HCT116 (cell line): ENCODE results near the gene FGF6. TPM values are rescaled to one million over a fixed set of nuclear protein-coding genes. Genes with fewer than 3 reads are reported as not detected.

Source experiments
- ATAC-seq: fragments of 200-7000 bp; cut with Tn5 transposase; 2 replicates; pipeline ENCODE4 v1.9.1; 2020; ENCODE audit warnings: mild to moderate bottlenecking, moderate library complexity
- BruUV-seq: library from RNA; stranded (reverse); fragments of 400-500 nt; replicated peaks from 2 replicates; lab custom pipeline; 2021; lab: Mats Ljungman, UMichigan
- CTCF ChIA-PET: fragments of 300-600 bp; sonication (Branson Sonifier 250); formaldehyde crosslinking; loops from one replicate; lab custom pipeline; 2021; ENCODE audit warnings: antibody characterized with exemption; lab: Charles Lee
- POLR2A ChIA-PET: fragments of 300-600, 350-600 bp; sonication (Branson Sonifier 250); formaldehyde crosslinking; loops from one replicate; lab custom pipeline; 2021; ENCODE audit warnings: antibody characterized with exemption; lab: Charles Lee
- RAD21 ChIA-PET, 2 experiments: fragments of 300-600 bp; sonication (Branson Sonifier 250); formaldehyde crosslinking; loops; one replicate each; lab custom pipeline; 2023; ENCODE audit warnings: low total read pairs in 2 of 2; ENCODE audit not compliant: uncharacterized antibody in 2 of 2, unreplicated experiment in 2 of 2, low non-redundant PET in 1 of 2; lab: Charles Lee
- DNase-seq: peaks from one replicate; pipeline ENCODE4 v3.0.0-alpha.2; 2010; ENCODE audit warnings: low read depth, low spot score
- H2AFZ ChIP-seq: fragments of 200-600 bp; shearing (Covaris generic), sonication (generic); 2 replicates; pipeline ENCODE4 v1.6.1; 2017; ENCODE audit warnings: low read depth, mixed run types, mixed read lengths, antibody characterized with exemption, low read length; ENCODE audit not compliant: poor library complexity, severe bottlenecking
- H3K27ac ChIP-seq: 2 replicates; pipeline ENCODE4 v1.5.1; 2012; ENCODE audit warnings: low read depth, low read length
- H3K27me3 ChIP-seq: fragments of 200-600 bp; sonication (generic); 2 replicates; pipeline ENCODE4 v1.6.1; 2016; ENCODE audit warnings: mixed run types, low read length, mixed read lengths; ENCODE audit not compliant: insufficient read depth
- H3K36me3 ChIP-seq, 2 experiments: fragments of 200-500 bp in 1 of 2; fragments of 200-600 bp in 1 of 2; sonication (Bioruptor generic) in 1 of 2; sonication (generic) in 1 of 2; 2 replicates each; pipeline versions ENCODE4 v1.5.1 to v1.6.1; 2014 to 2016; ENCODE audit warnings: low read length in 2 of 2, inconsistent platforms in 1 of 2, mixed read lengths in 1 of 2, mixed run types in 1 of 2; ENCODE audit not compliant: insufficient read depth in 2 of 2, control insufficient read depth in 1 of 2
- H3K4me1 ChIP-seq, 2 experiments: fragments of 200-600 bp in 1 of 2; sonication (generic) in 1 of 2; 2 replicates each; pipeline versions ENCODE4 v1.5.1 to v1.6.1; 2012 to 2017; ENCODE audit warnings: low read length in 2 of 2, inconsistent platforms in 1 of 2, mild to moderate bottlenecking in 1 of 2, mixed read lengths in 1 of 2, mixed run types in 1 of 2, moderate library complexity in 1 of 2; ENCODE audit not compliant: insufficient read depth in 2 of 2, control insufficient read depth in 1 of 2
- H3K4me2 ChIP-seq: fragments of 200-600 bp; sonication (generic); 2 replicates; pipeline ENCODE4 v1.6.1; 2017; ENCODE audit warnings: mixed run types, low read length, mixed read lengths
- H3K4me3 ChIP-seq, 2 experiments: fragments of 200-600 bp in 1 of 2; sonication (generic) in 1 of 2; replicated peaks in 1 of 2; 2 replicates each; pipeline ENCODE4 v1.5.1; 2011 to 2016; ENCODE audit warnings: low read length in 2 of 2, control low read depth in 1 of 2, low read depth in 1 of 2, mild to moderate bottlenecking in 1 of 2, mixed read lengths in 1 of 2, mixed run types in 1 of 2
- H3K79me2 ChIP-seq: fragments of 200-600 bp; sonication (generic); 2 replicates; pipeline ENCODE4 v1.6.1; 2017; ENCODE audit warnings: mild to moderate bottlenecking, mixed run types, low read length, moderate library complexity, mixed read lengths; ENCODE audit not compliant: insufficient read depth
- H3K9ac ChIP-seq: fragments of 200-600 bp; sonication (generic); 2 replicates; pipeline ENCODE4 v1.6.1; 2016; ENCODE audit warnings: low read length, mixed read lengths
- H3K9me2 ChIP-seq: fragments of 200-600 bp; sonication (generic), shearing (Covaris generic); 2 replicates; pipeline ENCODE4 v1.6.1; 2017; ENCODE audit warnings: mixed run types, mild to moderate bottlenecking, moderate library complexity; ENCODE audit not compliant: insufficient read depth
- H3K9me3 ChIP-seq, 2 experiments: fragments of 200-500 bp in 1 of 2; fragments of 200-600 bp in 1 of 2; sonication (Bioruptor generic) in 1 of 2; sonication (generic) in 1 of 2; 2 replicates each; pipeline ENCODE4 v1.6.1; 2014 to 2017; ENCODE audit warnings: low read length in 2 of 2, mixed read lengths in 2 of 2, inconsistent platforms in 1 of 2, low read depth in 1 of 2, mild to moderate bottlenecking in 1 of 2, mixed run types in 1 of 2, moderate library complexity in 1 of 2; ENCODE audit not compliant: control insufficient read depth in 1 of 2, insufficient read depth in 1 of 2
- H4K20me1 ChIP-seq: fragments of 200-600 bp; sonication (generic), shearing (Covaris generic); 2 replicates; pipeline ENCODE4 v1.6.1; 2017; ENCODE audit warnings: mixed run types, mild to moderate bottlenecking, moderate library complexity; ENCODE audit not compliant: insufficient read depth
- CBX3 ChIP-seq: IDR thresholded peaks from 2 replicates; pipeline ENCODE4 v1.6.1; 2012; ENCODE audit warnings: low read depth
- CEBPB ChIP-seq: IDR thresholded peaks from 2 replicates; pipeline ENCODE4 v1.6.1; 2012; ENCODE audit warnings: low read depth
- EGR1 ChIP-seq: IDR thresholded peaks from 2 replicates; pipeline ENCODE4 v1.6.1; 2012; ENCODE audit warnings: low read depth
- ELF1 ChIP-seq: IDR thresholded peaks from 2 replicates; pipeline ENCODE4 v1.6.1; 2012; ENCODE audit warnings: low read depth, borderline replicate concordance
- EZH2 ChIP-seq: fragments of 200-600 bp; sonication (generic); IDR thresholded peaks from 2 replicates; pipeline ENCODE4 v1.6.1; 2017; ENCODE audit warnings: antibody characterized with exemption, mixed run types
- EZH2phosphoT487 ChIP-seq: fragments of 200-600 bp; IDR thresholded peaks from 2 replicates; pipeline ENCODE4 v1.6.1; 2018; ENCODE audit warnings: antibody characterized with exemption, borderline replicate concordance
- FOSL1 ChIP-seq: IDR thresholded peaks from 2 replicates; pipeline ENCODE4 v1.6.1; 2012; ENCODE audit warnings: low read depth
- JUND ChIP-seq: IDR thresholded peaks from 2 replicates; pipeline ENCODE4 v1.6.1; 2012
- POLR2AphosphoS5 ChIP-seq: IDR thresholded peaks from 2 replicates; pipeline ENCODE4 v1.6.1; 2011; ENCODE audit warnings: mild to moderate bottlenecking, low read depth, low read length, moderate library complexity
- RAD21 ChIP-seq: IDR thresholded peaks from 2 replicates; pipeline ENCODE4 v1.6.1; 2012; ENCODE audit warnings: low read depth, mild to moderate bottlenecking
- SIN3A ChIP-seq: IDR thresholded peaks from 2 replicates; pipeline ENCODE4 v1.6.1; 2012; ENCODE audit warnings: low read depth
- SP1 ChIP-seq: IDR thresholded peaks from 2 replicates; pipeline ENCODE4 v1.6.1; 2012; ENCODE audit warnings: low read depth
- SRF ChIP-seq: IDR thresholded peaks from 2 replicates; pipeline ENCODE4 v1.6.1; 2012; ENCODE audit warnings: low read depth
- TCF7L2 ChIP-seq: IDR thresholded peaks from 2 replicates; pipeline ENCODE4 v1.7.0; 2011; ENCODE audit warnings: borderline replicate concordance, inconsistent platforms; ENCODE audit not compliant: insufficient read depth, insufficient read length; ENCODE audit errors: extremely low read depth
- YY1 ChIP-seq: IDR thresholded peaks from 2 replicates; pipeline ENCODE4 v1.6.1; 2011; ENCODE audit warnings: low read length, low read depth, moderate library complexity, mild to moderate bottlenecking; ENCODE audit not compliant: insufficient replicate concordance; ENCODE audit errors: extremely low read depth
- ZFX ChIP-seq: fragments of 450-650 bp; IDR thresholded peaks from 2 replicates; pipeline ENCODE4 v1.6.1; 2017
- ZNF274 ChIP-seq: fragments of 200-500 bp; sonication (Bioruptor generic); IDR thresholded peaks from 2 replicates; pipeline ENCODE4 v1.6.1; 2014; ENCODE audit warnings: mild to moderate bottlenecking, low read depth, low read length, inconsistent platforms
- intact Hi-C: fragments of 100-400 bp; cut with micrococcal nuclease; formaldehyde crosslinking; loops from 2 replicates; pipeline ENCODE4 v1.10.0; 2022
- total RNA-seq: library from RNA; stranded (reverse); gene quantifications from one replicate; pipeline ENCODE4 v1.2.1, GENCODE V29; 2021; ENCODE audit not compliant: unreplicated experiment
- TF ChIP-seq, protein P1 (sequence below): IDR thresholded peaks from 2 replicates; pipeline ENCODE4 v1.6.1; 2012
- TF ChIP-seq, protein P2 (sequence below): IDR thresholded peaks from 2 replicates; pipeline ENCODE4 v1.6.1; 2012; ENCODE audit warnings: low read depth
- TF ChIP-seq, protein P3 (sequence below): IDR thresholded peaks from 2 replicates; pipeline ENCODE4 v1.6.1; 2011; ENCODE audit warnings: mild to moderate bottlenecking, low read length, moderate library complexity; ENCODE audit not compliant: insufficient replicate concordance; ENCODE audit errors: extremely low read depth

The FGF6 gene
- total RNA-seq, 1 experiment from 2014 or later, result not detected

DNA sequence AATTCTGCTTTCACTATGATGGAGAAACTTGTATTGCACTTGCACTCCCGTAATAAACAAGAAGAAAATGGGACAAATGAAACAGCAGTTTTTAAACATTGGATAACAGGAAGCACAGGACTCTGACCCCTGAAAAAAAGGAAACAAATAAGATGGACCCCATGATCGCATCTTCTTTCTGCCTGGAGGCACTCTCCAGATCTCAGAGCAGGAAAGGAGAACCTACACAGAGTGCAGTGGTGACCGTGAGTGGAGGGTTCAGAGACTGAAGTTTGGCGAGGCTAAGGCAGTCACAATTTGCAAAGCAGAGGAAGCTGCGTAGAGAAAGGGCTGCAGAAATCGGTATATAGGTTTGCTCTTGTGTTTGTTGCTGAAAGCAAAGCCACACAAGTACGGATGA is 6.1 kb upstream of the FGF6 start:
- no peak overlapping the region for H3K4me3 ChIP-seq
- no peak overlapping the region for H3K4me2 ChIP-seq
- DNase-seq, result no peak
- no peaks in the 10 kb centered on the region for H4K20me1 ChIP-seq
- no peaks in the 10 kb centered on the region for H3K9me2 ChIP-seq
- POLR2A ChIA-PET, result no interaction called here
- no peaks in the 10 kb centered on the region for H3K79me2 ChIP-seq
- H3K36me3 ChIP-seq, result no peaks in the 10 kb centered on the region
- RAD21 ChIA-PET, result no interaction called here
- no peak overlapping the region for H3K9ac ChIP-seq
- peaks cover 5 to 15% of the 10 kb centered on the region in 2 experiments; a peak in 3 of 4 replicates for H3K4me1 ChIP-seq
- TF ChIP-seq FOSL1, result no peak
- no peak for TF ChIP-seq POLR2AphosphoS5
- TF ChIP-seq SP1, result no peak
- no peak for TF ChIP-seq CEBPB
- TF ChIP-seq CBX3, result no peak
- TF ChIP-seq JUND, result no peak
- no peak for TF ChIP-seq ELF1
- TF ChIP-seq SRF, result no peak
- no peak for TF ChIP-seq SIN3A
- TF ChIP-seq EGR1, result no peak
- TF ChIP-seq EZH2, result no peak
- TF ChIP-seq, protein P1, sequence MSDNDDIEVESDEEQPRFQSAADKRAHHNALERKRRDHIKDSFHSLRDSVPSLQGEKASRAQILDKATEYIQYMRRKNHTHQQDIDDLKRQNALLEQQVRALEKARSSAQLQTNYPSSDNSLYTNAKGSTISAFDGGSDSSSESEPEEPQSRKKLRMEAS, result no peak
- TF ChIP-seq EZH2phosphoT487, result no peak
- TF ChIP-seq ZNF274, result no peak
- no peak for TF ChIP-seq TCF7L2
- TF ChIP-seq, protein P2, sequence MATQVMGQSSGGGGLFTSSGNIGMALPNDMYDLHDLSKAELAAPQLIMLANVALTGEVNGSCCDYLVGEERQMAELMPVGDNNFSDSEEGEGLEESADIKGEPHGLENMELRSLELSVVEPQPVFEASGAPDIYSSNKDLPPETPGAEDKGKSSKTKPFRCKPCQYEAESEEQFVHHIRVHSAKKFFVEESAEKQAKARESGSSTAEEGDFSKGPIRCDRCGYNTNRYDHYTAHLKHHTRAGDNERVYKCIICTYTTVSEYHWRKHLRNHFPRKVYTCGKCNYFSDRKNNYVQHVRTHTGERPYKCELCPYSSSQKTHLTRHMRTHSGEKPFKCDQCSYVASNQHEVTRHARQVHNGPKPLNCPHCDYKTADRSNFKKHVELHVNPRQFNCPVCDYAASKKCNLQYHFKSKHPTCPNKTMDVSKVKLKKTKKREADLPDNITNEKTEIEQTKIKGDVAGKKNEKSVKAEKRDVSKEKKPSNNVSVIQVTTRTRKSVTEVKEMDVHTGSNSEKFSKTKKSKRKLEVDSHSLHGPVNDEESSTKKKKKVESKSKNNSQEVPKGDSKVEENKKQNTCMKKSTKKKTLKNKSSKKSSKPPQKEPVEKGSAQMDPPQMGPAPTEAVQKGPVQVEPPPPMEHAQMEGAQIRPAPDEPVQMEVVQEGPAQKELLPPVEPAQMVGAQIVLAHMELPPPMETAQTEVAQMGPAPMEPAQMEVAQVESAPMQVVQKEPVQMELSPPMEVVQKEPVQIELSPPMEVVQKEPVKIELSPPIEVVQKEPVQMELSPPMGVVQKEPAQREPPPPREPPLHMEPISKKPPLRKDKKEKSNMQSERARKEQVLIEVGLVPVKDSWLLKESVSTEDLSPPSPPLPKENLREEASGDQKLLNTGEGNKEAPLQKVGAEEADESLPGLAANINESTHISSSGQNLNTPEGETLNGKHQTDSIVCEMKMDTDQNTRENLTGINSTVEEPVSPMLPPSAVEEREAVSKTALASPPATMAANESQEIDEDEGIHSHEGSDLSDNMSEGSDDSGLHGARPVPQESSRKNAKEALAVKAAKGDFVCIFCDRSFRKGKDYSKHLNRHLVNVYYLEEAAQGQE, result no peak
- no peak for TF ChIP-seq YY1
- TF ChIP-seq, protein P3, sequence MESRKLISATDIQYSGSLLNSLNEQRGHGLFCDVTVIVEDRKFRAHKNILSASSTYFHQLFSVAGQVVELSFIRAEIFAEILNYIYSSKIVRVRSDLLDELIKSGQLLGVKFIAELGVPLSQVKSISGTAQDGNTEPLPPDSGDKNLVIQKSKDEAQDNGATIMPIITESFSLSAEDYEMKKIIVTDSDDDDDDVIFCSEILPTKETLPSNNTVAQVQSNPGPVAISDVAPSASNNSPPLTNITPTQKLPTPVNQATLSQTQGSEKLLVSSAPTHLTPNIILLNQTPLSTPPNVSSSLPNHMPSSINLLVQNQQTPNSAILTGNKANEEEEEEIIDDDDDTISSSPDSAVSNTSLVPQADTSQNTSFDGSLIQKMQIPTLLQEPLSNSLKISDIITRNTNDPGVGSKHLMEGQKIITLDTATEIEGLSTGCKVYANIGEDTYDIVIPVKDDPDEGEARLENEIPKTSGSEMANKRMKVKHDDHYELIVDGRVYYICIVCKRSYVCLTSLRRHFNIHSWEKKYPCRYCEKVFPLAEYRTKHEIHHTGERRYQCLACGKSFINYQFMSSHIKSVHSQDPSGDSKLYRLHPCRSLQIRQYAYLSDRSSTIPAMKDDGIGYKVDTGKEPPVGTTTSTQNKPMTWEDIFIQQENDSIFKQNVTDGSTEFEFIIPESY, result no peak
- no peak for TF ChIP-seq ZFX
- TF ChIP-seq RAD21, result no peak
- peaks cover 5% of the 10 kb centered on the region; the same call in 1 of the 2 replicates for H3K27me3 ChIP-seq
- intact Hi-C loops, result no loop called here
- ATAC-seq, result no peak
- no TSS peak for BruUV-seq
- no peaks in the 10 kb centered on the region for H3K9me3 ChIP-seq
- CTCF ChIA-PET, result no interaction called here
- H3K27ac ChIP-seq, result no peak overlapping the region
- H2AFZ ChIP-seq, result no peak overlapping the region
